GM23248 (cell line): Measurements from ENCODE around the gene LIMK1.

Experiments
- EZH2 ChIP-seq: fragments of 200-600 bp; sonication (generic); IDR thresholded peaks from 2 replicates; pipeline ENCODE4 v1.6.1; 2018; ENCODE audit warnings: antibody characterized with exemption, mild to moderate bottlenecking; ENCODE audit not compliant: insufficient read depth, poor library complexity, severe bottlenecking
- EZH2phosphoT487 ChIP-seq: fragments of 200-600 bp; sonication (generic); IDR thresholded peaks from 2 replicates; pipeline ENCODE4 v1.6.1; 2018; ENCODE audit warnings: antibody characterized with exemption, moderate library complexity, mild to moderate bottlenecking, low read depth; ENCODE audit not compliant: insufficient read depth

GRCh38 chr7:74053589-74054186 is 29.9 kb upstream of the LIMK1 start:
- TF ChIP-seq EZH2 (no peak), EZH2phosphoT487 (no peak)
